KMS-11 (cell line): ENCODE data around the gene HLA-DQB1.

Source experiments
- H2AFZ ChIP-seq: fragments of 200-600 bp; sonication (generic); 2 replicates; pipeline ENCODE4 v1.6.1; 2016; ENCODE audit warnings: antibody characterized with exemption, mixed run types, low read depth
- H3K27ac ChIP-seq: fragments of 200-600 bp; sonication (generic); 2 replicates; pipeline ENCODE4 v1.6.1; 2016; ENCODE audit warnings: mild to moderate bottlenecking, mixed run types
- H3K27me3 ChIP-seq: fragments of 200-600 bp; sonication (generic); 2 replicates; pipeline ENCODE4 v1.6.1; 2017; ENCODE audit warnings: mild to moderate bottlenecking, low read depth, mixed run types, moderate library complexity; ENCODE audit not compliant: insufficient read depth
- H3K36me3 ChIP-seq: fragments of 200-600 bp; sonication (generic); 2 replicates; pipeline ENCODE4 v1.6.1; 2017; ENCODE audit warnings: mild to moderate bottlenecking, mixed run types; ENCODE audit not compliant: insufficient read depth
- H3K4me1 ChIP-seq: fragments of 200-600 bp; sonication (generic); 2 replicates; pipeline ENCODE4 v1.6.1; 2016; ENCODE audit warnings: mild to moderate bottlenecking, low read depth, mixed run types; ENCODE audit not compliant: poor library complexity, severe bottlenecking
- H3K4me2 ChIP-seq: fragments of 200-600 bp; sonication (generic); 2 replicates; pipeline ENCODE4 v1.7.0; 2016; ENCODE audit warnings: mild to moderate bottlenecking, mixed run types
- H3K4me3 ChIP-seq: fragments of 200-600 bp; sonication (generic); IDR thresholded peaks from 2 replicates; pipeline ENCODE4 v1.6.1; 2017; ENCODE audit warnings: low read depth, low read length, mixed read lengths; ENCODE audit not compliant: insufficient read depth
- H3K79me2 ChIP-seq: fragments of 200-600 bp; sonication (generic); 2 replicates; pipeline ENCODE4 v1.6.1; 2016; ENCODE audit warnings: low read depth, mixed run types; ENCODE audit not compliant: insufficient read depth
- H3K9ac ChIP-seq: fragments of 200-600 bp; sonication (generic); 2 replicates; pipeline ENCODE4 v1.6.1; 2016; ENCODE audit warnings: mild to moderate bottlenecking, mixed run types
- H4K20me1 ChIP-seq: fragments of 200-600 bp; sonication (generic); 2 replicates; pipeline ENCODE4 v1.6.1; 2016; ENCODE audit warnings: mild to moderate bottlenecking, mixed run types; ENCODE audit not compliant: insufficient read depth
- CTCF ChIP-seq: fragments of 200-600 bp; sonication (generic); conservative IDR thresholded peaks from 2 replicates; pipeline ENCODE4 v1.6.1; 2017; ENCODE audit warnings: low read depth, mild to moderate bottlenecking, antibody characterized with exemption, low read length, moderate library complexity, mixed read lengths

HLA-DQB1 gene

DNA sequence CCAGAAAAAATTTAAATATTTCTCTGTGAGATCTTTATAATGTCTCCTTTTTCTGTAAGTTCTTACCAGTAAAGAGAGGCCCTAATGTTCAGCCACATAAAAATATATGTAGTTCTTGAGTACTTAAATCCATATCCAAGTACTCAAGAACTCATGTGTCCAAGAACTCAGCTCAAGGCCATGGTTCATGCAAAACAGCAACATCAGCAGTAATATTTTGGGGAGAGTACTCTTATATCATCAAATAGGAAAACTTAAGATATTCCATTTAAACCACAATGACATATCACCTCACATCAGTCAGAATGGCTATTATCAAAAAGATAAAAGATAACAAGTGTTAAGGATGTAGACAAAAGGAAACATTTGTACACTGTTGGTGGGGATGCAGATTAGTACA is 3.4 kb upstream of the HLA-DQB1 start:
- Histone ChIP-seq H4K20me1 (no peaks in the 10 kb centered on the region), H3K27ac (no peak overlapping the region), H3K4me1 (no peaks in the 10 kb centered on the region), H3K27me3 (no peaks in the 10 kb centered on the region), H3K9ac (no peak overlapping the region), H3K79me2 (no peaks in the 10 kb centered on the region), H2AFZ (no peak overlapping the region), H3K4me2 (no peak overlapping the region), H3K4me3 (no peak overlapping the region), H3K36me3 (no peaks in the 10 kb centered on the region)
- TF ChIP-seq CTCF: no peak

DNA sequence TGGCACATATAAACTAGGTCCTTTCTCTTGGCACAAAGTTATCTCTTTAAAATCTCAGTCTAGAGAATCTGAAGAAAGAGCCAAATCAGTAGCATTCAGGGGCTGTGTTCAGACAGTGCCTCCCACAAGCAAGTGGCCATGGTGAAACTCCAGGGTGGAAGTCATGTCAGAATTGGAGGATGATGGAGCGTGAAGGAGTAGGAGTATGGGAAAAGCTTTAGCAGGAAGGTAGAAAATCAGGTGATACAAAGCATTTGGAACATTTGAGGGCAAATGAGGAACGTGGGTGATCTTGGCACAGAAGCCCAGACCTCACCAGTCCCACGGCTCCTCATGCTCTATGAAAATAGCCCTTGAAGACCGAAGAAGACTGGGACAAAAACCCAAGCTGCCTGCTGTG is 2.8 kb upstream of the HLA-DQB1 start:
- Histone ChIP-seq H3K27me3 (no peaks in the 10 kb centered on the region), H3K27ac (no peak overlapping the region), H3K4me1 (no peaks in the 10 kb centered on the region), H3K36me3 (no peaks in the 10 kb centered on the region), H3K4me3 (no peak overlapping the region), H3K79me2 (no peaks in the 10 kb centered on the region), H3K9ac (no peak overlapping the region), H4K20me1 (no peaks in the 10 kb centered on the region), H3K4me2 (no peak overlapping the region), H2AFZ (no peak overlapping the region)
- TF ChIP-seq CTCF: no peak

DNA sequence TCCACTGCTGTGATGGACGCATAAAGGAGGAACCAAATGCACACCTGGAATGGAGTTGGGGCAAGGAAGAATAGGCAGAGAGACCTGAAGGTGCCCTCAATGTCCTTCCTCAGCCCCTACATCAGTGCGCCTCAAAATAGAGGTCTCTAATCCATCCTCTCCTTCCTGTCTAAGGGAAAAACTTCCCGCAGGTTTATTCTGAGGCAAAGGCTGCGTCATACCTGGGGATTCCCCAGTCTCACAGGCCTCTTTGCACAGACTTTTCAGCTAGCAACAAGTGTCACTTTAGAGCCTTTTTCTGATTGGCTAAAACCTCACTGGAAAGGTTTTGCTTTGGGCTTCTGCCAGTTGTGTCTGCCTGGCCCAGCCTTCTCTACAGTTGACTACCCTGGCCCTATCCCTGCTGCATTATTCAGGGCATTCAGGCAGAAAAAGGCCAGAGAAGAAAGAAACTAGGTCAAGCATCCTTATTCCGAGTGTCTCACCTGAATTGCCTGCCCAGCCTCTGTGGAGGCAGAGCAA is 1.8 kb upstream of the HLA-DQB1 start:
- Histone ChIP-seq H4K20me1 (no peaks in the 10 kb centered on the region), H3K9ac (no peak overlapping the region), H3K4me3 (no peak overlapping the region), H3K27me3 (no peaks in the 10 kb centered on the region), H3K4me2 (no peak overlapping the region), H3K27ac (no peak overlapping the region), H3K4me1 (no peaks in the 10 kb centered on the region), H3K79me2 (no peaks in the 10 kb centered on the region), H2AFZ (no peak overlapping the region), H3K36me3 (no peaks in the 10 kb centered on the region)
- no peak for TF ChIP-seq CTCF

- no peak overlapping the region for H2AFZ ChIP-seq
- no peaks in the 10 kb centered on the region for H3K4me1 ChIP-seq
- H4K20me1 ChIP-seq: no peaks in the 10 kb centered on the region
- no peaks in the 10 kb centered on the region for H3K36me3 ChIP-seq
- TF ChIP-seq CTCF: no peak
- no peak overlapping the region for H3K27ac ChIP-seq
- H3K79me2 ChIP-seq: no peaks in the 10 kb centered on the region
- H3K4me3 ChIP-seq: no peak overlapping the region
- no peak overlapping the region for H3K9ac ChIP-seq
- H3K4me2 ChIP-seq: no peak overlapping the region
- no peaks in the 10 kb centered on the region for H3K27me3 ChIP-seq
These were observed 796 bp downstream of the HLA-DQB1 start for GRCh38 chr6:32665661-32666060.
